GM21423 (cell line): ENCODE results near the gene STK16.

ENCODE experiments used
- ATAC-seq: cut with Tn5 transposase; IDR thresholded peaks from one replicate; pipeline ENCODE4 v1.9.1; 2021; ENCODE audit warnings: mild to moderate bottlenecking, moderate library complexity; ENCODE audit not compliant: unreplicated experiment

STK16 gene

GRCh38 chr2:219213486-219214071 lies 31.7 kb upstream of the STK16 start:
- no peak for ATAC-seq

DNA sequence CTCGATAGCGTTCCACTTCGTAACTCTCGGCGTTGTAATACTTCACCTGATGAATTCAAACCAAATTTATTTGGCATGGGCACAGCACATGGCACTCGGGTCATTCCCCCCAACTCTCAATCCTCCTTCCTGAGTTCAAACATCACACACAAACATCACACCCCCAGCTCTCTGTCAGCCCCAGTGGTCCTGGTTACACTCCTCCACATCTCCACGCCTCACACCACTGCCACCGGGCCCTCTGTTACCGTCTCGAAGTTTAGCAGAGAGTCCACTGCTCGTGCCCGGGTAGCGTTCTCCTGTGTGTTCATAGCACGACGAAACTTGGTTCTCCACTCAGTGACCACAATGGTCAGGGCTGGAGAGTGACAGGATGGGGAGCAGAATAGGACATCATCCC lies 31.1 kb upstream of the STK16 start:
- ATAC-seq: no peak

DNA sequence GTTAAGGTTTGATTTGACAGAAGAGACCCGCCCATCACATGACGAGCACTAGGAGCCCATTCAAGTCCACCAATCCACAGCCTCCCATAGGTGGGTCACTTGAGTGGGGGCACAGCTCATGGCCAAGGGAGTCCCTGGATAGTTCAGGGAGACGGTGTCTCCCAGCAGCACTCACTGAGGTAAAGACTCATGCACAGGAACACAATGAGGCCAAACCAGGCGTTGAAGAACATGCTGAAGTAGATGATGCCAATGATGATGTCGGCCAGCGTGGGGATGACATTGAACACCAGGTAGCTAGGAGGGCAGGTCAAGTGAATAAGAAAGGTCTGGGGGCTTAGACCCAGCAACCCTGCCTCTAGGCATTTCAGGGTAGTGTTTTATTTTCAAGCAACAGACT lies 30.5 kb upstream of the STK16 start:
- ATAC-seq: no peak

DNA sequence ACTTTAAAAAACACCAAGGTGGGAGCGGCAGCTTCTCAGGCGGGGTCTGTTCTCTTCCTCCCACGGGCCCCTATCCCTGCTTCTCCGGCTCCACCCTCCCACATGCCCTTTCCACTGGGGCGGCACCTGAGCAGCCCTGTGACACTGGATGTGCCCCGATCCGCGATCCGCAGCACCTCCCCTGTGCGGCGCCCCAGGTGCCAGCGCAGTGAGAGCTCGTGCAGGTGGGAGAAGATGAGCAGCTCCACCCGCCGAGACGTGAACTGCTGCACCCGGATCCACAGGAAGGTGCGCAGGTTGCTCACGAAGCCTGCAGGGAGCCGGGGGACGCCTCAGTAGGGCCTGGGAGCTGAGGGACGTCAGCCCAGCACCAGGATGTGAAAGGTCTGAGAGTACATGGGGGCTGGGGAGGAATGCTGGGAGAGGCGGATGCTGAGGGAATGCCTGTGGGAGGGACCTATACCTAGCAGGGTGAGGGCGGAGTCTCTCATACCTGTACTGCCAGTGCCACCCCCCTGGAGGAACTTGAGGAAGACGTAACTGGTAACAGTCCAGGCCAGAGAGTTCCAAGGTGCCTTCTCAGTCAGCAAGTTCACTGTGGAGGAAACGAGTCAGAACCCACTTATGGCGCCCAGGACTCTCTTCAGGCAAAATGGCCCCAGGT lies 29.3 kb upstream of the STK16 start:
- ATAC-seq: no peak

- no peak for ATAC-seq
Measured at GRCh38 chr2:219216535-219216915, 28.8 kb upstream of the STK16 start.

DNA sequence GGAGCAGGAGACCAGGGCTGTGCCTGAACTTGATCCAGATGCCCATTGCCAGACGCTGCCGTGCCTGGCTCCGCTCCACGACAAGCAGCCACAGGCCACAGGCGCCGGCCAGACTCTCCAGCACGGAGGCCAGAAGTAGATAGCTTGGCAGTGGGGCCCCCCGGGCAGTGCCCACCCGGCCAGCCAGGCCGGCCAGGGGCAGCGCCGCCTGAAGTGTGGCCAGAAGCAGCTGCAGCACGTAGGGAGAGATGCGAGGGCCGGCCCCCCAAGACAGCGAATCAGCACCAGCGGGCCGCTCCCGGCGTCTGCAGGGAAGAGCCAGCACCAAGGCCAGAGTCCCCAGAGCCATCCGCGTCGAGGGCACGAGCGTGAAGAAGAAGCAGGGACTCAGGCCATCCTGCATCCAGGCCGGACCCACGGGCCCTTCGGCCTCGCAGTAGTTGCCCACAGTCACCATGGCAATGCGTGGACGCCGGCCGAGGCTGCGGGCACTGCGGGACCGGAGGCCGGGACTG lies 27.0 kb upstream of the STK16 start:
- ATAC-seq: peak; percentile 23

DNA sequence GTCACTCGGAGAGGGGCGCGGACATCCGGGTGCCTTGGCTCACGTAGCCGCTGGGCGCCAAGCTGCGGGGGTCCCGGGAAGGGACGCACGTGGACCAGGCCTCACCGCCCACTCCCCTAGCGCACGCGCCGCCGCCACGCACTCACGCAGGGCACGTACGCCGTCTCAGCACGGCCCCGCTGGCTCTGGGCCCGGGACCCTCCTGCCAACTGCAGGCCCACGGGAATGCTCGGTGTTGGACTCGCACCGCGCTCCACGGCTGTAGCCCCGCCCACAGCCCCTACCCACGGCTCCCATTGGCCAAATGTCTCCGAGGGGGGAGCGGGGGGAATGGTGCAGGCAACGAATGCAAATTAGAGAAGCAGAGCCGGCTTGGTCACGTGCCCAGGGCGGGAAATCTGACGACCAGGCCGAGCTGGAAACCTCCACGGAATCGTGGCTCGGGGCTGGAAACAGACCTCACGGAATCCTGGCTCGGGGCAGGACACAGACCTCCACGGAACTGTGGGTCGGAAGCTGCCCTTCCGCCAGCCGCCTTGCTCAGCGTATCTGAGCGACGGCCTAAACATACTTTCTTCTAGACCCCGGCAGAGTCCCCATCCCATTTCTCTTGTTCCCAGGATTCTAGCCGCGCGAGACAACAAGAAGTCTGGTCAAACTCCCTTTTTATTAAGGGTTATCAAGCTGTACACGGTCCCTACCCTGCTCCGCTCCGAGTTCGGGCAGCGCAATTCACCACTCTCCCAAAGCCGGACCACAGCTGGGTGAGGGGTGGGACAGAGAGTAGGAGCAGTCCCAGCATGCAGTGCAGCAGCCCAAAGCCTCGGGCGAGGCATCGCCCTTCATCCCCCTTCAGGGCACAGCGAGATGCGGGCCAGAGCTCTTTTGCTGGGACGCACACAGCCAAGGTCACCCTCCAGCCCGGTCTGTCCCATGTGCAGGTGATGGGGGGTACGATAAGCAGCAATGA lies 26.3 kb upstream of the STK16 start, which contains the start of gene ABCB6:
Gene ABCB6 (minus strand): TSS at position 227 of the 970 bp plus-strand sequence. CDS start 285 bp downstream, outside the sequence.
- ATAC-seq: peak; percentile 83

GRCh38 chr2:219219784-219220532 lies 25.3 kb upstream of the STK16 start:
- no peak for ATAC-seq

- no peak for ATAC-seq
Measured at GRCh38 chr2:219220652-219221402, 24.5 kb upstream of the STK16 start.

GRCh38 chr2:219221957-219222518 lies 23.2 kb upstream of the STK16 start:
- no peak for ATAC-seq

DNA sequence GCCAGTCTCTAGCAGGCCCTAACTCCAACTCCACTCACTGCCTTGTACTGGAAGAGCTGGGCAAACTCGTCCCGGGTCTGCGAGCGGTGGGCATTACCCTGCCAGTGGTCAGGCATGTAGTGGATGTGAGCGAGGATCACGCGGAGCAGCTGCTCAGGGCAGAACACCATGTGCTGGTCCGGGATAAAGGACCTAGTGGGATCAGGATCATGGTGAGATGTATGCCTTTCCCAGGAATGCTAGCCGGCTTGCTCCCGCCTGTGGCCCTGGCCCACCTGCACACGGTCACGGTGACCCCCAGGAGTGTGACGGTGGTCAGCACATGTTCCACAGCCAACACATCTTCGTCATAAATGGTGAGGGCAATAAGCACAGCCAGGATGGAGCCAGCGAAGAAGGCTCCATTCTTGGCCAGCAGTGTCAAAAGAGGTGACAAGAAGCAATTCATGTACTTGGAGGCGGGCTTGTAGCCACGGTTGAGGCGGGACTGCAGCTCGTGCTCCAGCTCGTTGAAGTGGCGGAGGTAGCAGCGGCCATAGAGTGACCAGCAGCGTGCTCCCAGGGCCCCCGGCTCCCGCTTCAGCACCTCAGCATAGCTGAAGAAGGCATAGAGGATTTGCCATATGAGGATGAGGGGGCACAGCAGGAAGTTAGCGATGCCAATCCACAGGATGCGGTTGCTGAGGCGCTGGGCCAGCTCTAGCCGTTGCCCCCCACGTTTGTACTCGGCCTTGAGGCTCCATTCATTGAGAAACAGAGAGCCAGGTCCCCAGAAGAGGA lies 21.3 kb upstream of the STK16 start:
- no peak for ATAC-seq

GRCh38 chr2:219225350-219225749 lies 19.9 kb upstream of the STK16 start:
- no peak for ATAC-seq

- no peak for ATAC-seq
Measured at GRCh38 chr2:219228041-219228910, 17.0 kb upstream of the STK16 start.

GRCh38 chr2:219228911-219229304 lies 16.4 kb upstream of the STK16 start:
- ATAC-seq: no peak

DNA sequence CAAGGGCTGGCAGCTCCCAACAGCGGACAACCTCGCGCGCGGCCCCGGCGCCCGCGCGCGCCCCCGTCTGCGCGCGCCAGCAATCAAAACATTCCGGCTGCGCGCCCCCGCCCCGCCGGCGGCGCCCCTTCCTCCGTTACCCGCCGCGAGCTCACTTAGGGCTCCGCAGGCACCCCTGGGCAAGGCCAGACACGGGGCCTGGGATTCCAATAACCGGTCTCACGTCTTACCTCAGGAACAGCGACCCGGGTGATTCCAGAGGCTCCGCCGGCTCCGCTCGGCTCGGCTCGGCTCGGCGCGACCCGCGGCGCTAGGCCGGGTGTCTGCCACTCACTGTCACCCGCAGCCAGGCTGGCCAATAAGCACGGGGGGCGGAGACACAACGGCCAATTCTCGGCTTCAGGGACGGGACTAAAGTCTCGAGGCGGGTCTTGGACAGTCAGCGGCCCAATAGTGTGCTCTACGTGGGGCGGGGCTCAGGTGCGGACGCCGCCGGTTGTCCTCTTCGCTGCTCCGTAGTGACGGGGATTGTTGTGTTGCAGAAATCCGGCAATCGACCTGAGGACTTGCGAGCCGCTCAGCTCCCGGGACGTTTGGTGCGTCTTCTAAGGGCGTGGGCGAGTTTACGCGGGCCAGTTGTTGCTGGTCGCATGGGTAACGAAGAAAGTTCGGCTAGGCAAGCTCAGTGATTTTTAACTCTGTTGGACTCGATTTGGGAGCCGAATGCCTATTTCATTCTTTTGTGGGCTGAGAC lies 15.8 kb upstream of the STK16 start, which contains the start of the genes ANKZF1 and ATG9A:
Gene ANKZF1 (plus strand): TSS at position 502 of the 754 bp plus-strand sequence. CDS start 452 bp downstream, outside the sequence.
Gene ATG9A (minus strand): TSS at position 332 of the 754 bp plus-strand sequence. CDS start 1,612 bp downstream, outside the sequence.
- ATAC-seq: peak; percentile 94

- ATAC-seq: no peak
Measured at GRCh38 chr2:219230059-219230540, 15.2 kb upstream of the STK16 start.

- ATAC-seq: no peak
Measured at GRCh38 chr2:219234331-219234730, 10.9 kb upstream of the STK16 start.
